Measurements from ENCODE around the gene BCO1. TPM values are rescaled to one million over a fixed set of nuclear protein-coding genes. Genes with fewer than 3 reads are reported as not detected.

BCO1 gene
- total RNA-seq, 4 donors from 2014 or later: 0.11 to 0.42 (median 0.17) TPM; not detected in 1

DNA sequence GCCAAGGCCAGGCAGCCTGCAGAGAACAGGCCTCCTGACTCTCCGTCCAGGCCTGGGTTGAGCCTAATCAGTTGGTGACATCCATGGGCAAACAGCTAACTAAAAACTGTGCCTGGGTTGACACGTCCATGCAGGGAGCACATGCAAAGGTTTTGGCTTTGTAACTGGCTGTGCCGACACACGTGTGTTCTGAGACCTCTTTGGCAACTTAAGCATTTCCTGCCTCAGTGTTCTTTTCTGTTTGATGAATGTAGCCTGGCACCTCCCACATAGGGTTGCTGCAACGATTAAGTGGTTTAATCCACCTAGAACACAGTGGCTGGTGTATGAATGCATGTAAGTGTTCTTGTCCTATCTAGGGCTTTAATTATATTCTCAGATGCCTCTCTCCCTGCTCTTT is 3.2 kb downstream of the BCO1 start:
- WGBS: 86% methylated on average over 5 of the region's 5 CpGs
- Histone ChIP-seq H3K4me1 (peaks cover 9 to 22% (median 16%) of the 10 kb centered on the region in 4 donors), H3K27ac (replicated peaks in 1 of 4) (no peak overlapping the region), H3K36me3 (no peaks in the 10 kb centered on the region), H3K27me3 (no peaks in the 10 kb centered on the region), H3K9me3 (no peaks in the 10 kb centered on the region), H3K4me3 (no peak overlapping the region)
- intact Hi-C loops (cut with DNase I): no loop called here
- no peak for DNase-seq (ENCODE audit: extremely low spot score)
- TF ChIP-seq POLR2A (IDR thresholded peaks at IDR 0.05; ENCODE audit: low read depth) (no peak), EP300 (IDR thresholded peaks at IDR 0.05) (no peak), POLR2AphosphoS5 (IDR thresholded peaks at IDR 0.05) (no peak)
- TF ChIP-seq, protein P1, sequence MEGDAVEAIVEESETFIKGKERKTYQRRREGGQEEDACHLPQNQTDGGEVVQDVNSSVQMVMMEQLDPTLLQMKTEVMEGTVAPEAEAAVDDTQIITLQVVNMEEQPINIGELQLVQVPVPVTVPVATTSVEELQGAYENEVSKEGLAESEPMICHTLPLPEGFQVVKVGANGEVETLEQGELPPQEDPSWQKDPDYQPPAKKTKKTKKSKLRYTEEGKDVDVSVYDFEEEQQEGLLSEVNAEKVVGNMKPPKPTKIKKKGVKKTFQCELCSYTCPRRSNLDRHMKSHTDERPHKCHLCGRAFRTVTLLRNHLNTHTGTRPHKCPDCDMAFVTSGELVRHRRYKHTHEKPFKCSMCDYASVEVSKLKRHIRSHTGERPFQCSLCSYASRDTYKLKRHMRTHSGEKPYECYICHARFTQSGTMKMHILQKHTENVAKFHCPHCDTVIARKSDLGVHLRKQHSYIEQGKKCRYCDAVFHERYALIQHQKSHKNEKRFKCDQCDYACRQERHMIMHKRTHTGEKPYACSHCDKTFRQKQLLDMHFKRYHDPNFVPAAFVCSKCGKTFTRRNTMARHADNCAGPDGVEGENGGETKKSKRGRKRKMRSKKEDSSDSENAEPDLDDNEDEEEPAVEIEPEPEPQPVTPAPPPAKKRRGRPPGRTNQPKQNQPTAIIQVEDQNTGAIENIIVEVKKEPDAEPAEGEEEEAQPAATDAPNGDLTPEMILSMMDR (IDR thresholded peaks at IDR 0.05): no peak

DNA sequence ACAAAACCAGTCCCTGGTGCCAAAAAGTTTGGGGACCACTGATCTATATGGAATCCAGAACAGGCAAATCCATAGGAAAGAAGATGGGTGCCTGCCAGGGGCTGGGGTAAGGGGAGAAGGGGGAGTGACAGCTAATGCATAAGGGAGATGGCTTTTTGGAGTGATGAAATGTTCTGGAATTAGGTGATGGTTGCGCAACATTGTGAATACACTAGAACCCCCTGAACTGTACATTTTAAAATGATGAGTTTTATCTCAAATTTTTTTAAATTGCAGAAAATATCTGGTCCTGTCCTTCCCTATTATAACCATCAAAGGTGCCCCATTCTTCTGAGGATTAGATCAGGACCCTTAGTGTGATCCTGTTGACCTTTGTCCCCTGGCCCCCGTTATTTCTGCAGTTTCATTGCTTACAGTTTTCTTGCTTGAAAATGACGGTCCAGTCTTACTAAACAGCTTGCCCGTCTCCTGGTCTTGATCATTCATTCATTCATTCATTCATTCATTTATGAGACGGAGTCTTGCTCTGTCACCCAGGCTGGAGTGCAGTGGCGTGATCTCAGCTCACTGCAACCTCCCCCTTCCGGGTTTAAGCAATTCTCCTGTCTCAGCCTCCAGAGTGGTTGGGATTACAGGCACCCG is 4.6 kb downstream of the BCO1 start:
- intact Hi-C loops (cut with DNase I): no loop called here
- no peaks in the 10 kb centered on the region for H3K27me3 ChIP-seq
- no peaks in the 10 kb centered on the region for H3K36me3 ChIP-seq
- no peaks in the 10 kb centered on the region for H3K9me3 ChIP-seq
- H3K4me1 ChIP-seq: peaks cover 5 to 14% (median 10%) of the 10 kb centered on the region in 4 donors
- no peak for DNase-seq (ENCODE audit: extremely low spot score)
- WGBS: 91% methylated on average over 8 of the region's 8 CpGs
- TF ChIP-seq POLR2AphosphoS5 (IDR thresholded peaks at IDR 0.05) (no peak), POLR2A (IDR thresholded peaks at IDR 0.05; ENCODE audit: low read depth) (no peak), EP300 (IDR thresholded peaks at IDR 0.05) (no peak)
- TF ChIP-seq, protein P1 (IDR thresholded peaks at IDR 0.05): no peak
- H3K4me3 ChIP-seq: no peak overlapping the region
- no peak overlapping the region for H3K27ac ChIP-seq (replicated peaks in 1 of 4)

DNA sequence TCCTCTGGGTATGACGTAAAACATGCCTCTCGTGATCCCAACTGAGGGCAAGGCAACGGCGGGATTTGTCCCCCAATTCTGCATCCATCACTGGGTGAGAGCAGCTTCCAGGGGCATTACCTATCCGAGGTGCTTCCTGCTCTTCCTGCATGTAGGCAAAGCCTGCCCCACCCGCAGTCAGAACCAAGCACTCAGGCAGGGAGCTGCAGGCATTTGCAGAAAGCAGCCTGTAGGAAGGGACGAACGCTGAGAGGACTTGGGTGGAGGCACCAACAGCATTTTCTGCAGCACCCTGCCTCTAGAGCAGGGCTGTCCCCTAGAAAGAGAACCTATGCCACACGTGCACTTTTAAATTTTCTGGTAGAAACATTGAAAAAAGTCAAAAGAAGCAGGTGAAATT is 5.5 kb downstream of the BCO1 start:
- Histone ChIP-seq H3K4me3 (no peak overlapping the region), H3K27ac (replicated peaks in 1 of 4) (no peak overlapping the region), H3K27me3 (no peaks in the 10 kb centered on the region), H3K36me3 (no peaks in the 10 kb centered on the region), H3K9me3 (no peaks in the 10 kb centered on the region), H3K4me1 (peaks cover under 1 to 6% (median 2%) of the 10 kb centered on the region in 4 donors)
- 69% methylated on average over 5 of the region's 9 CpGs for WGBS
- DNase-seq (ENCODE audit: extremely low spot score): no peak
- intact Hi-C loops (cut with DNase I): no loop called here
- TF ChIP-seq EP300 (IDR thresholded peaks at IDR 0.05): no peak
- TF ChIP-seq POLR2A (IDR thresholded peaks at IDR 0.05; ENCODE audit: low read depth): no peak
- TF ChIP-seq, protein P1 (IDR thresholded peaks at IDR 0.05): no peak
- no peak for TF ChIP-seq POLR2AphosphoS5 (IDR thresholded peaks at IDR 0.05)

DNA sequence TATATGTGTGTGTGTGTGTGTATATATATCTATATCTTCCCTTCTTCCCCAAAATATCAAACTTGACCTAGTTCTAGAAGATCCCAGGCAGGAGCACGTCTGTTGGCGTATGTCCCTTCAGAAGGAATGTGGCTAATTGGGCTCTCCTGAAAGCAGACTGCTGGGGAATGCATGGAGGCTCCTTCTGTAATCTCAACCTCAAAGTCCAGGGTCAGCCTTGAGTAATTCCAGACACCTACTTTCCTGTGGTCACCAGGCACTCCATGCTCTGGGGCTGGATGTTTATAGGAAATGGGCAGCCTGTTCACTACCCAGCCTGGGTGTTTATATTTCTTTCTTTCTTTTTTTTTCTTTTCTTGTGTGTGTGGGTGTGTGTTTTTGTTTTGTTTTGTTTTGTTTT is 13.4 kb downstream of the BCO1 start:
- no peak overlapping the region for H3K4me3 ChIP-seq
- H3K27ac ChIP-seq (replicated peaks in 1 of 4): no peak overlapping the region
- no peaks in the 10 kb centered on the region for H3K36me3 ChIP-seq
- no peaks in the 10 kb centered on the region for H3K4me1 ChIP-seq
- DNase-seq (ENCODE audit: extremely low spot score): no peak
- H3K27me3 ChIP-seq: no peaks in the 10 kb centered on the region
- TF ChIP-seq EP300 (IDR thresholded peaks at IDR 0.05) (no peak), POLR2AphosphoS5 (IDR thresholded peaks at IDR 0.05) (no peak), POLR2A (IDR thresholded peaks at IDR 0.05; ENCODE audit: low read depth) (no peak)
- TF ChIP-seq, protein P1 (IDR thresholded peaks at IDR 0.05): no peak
- intact Hi-C loops (cut with DNase I): no loop called here
- WGBS: 70% methylated on average over 2 of the region's 2 CpGs
- H3K9me3 ChIP-seq: no peaks in the 10 kb centered on the region

DNA sequence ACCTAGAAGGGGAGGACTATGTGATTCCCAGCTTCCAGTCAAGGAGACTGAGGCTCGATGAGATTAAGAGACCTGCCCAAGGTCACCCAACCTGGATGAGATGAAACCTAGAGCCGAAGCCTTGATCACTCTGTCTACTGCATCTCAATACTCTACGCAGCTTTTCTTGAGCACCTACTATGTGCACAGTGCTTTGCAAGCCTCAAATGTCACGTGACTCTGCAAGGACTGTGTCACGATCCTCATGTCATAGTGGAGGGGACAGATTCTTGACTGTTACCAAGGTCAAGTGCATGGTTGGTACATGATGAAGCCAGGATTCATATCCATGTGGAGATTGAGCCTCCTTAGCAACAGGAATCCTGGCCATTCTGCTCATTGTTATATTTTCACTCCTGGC is 14.7 kb downstream of the BCO1 start:
- intact Hi-C loops (cut with DNase I): no loop called here
- TF ChIP-seq, protein P1 (IDR thresholded peaks at IDR 0.05): no peak
- TF ChIP-seq POLR2A (IDR thresholded peaks at IDR 0.05; ENCODE audit: low read depth) (no peak), POLR2AphosphoS5 (IDR thresholded peaks at IDR 0.05) (no peak), EP300 (IDR thresholded peaks at IDR 0.05) (no peak)
- H3K27me3 ChIP-seq: no peaks in the 10 kb centered on the region
- H3K27ac ChIP-seq (replicated peaks in 1 of 4): no peak overlapping the region
- H3K9me3 ChIP-seq: no peaks in the 10 kb centered on the region
- no peak overlapping the region for H3K4me3 ChIP-seq
- no peaks in the 10 kb centered on the region for H3K4me1 ChIP-seq
- DNase-seq (ENCODE audit: extremely low spot score): no peak
- H3K36me3 ChIP-seq: no peaks in the 10 kb centered on the region
- WGBS: 96% methylated on average over 5 of the region's 5 CpGs
